PC-9 (cell line): ENCODE results near the gene FAM118A.

ENCODE experiments used
- CTCF ChIP-seq: fragments of 200-600 bp; sonication (generic); conservative IDR thresholded peaks from 2 replicates; pipeline ENCODE4 v1.6.1; 2017; ENCODE audit warnings: mixed run types, antibody characterized with exemption, mild to moderate bottlenecking, moderate library complexity
- EZH2 ChIP-seq: fragments of 200-600 bp; sonication (generic); IDR thresholded peaks from 2 replicates; pipeline ENCODE4 v1.8.0; 2017; ENCODE audit warnings: antibody characterized with exemption, low read depth

GRCh38 chr22:45334068-45334467, 24.3 kb downstream of the FAM118A start:
- TF ChIP-seq CTCF (no peak), EZH2 (no peak)
